SK-N-SH treated with all-trans-retinoic acid at 6 μM for 48 hours (cell line): Measurements from ENCODE around the gene PHB1.

Source experiments
- ARNTL ChIP-seq: fragments of 450-650 bp; formaldehyde crosslinking; IDR thresholded peaks from 2 replicates; pipeline ENCODE4 v1.5.0; 2020; ENCODE audit warnings: low read depth, mild to moderate bottlenecking, moderate library complexity, borderline replicate concordance
- CSRNP3 ChIP-seq: fragments of 250-450 bp; sonication (Bioruptor Pico); IDR thresholded peaks from 2 replicates; pipeline ENCODE4 v1.5.1; 2021; ENCODE audit warnings: mild to moderate bottlenecking, moderate library complexity
- ISL1 ChIP-seq: fragments of 250-450 bp; sonication (Bioruptor Pico); IDR thresholded peaks from 2 replicates; pipeline ENCODE4 v2.1.2; 2022; ENCODE audit warnings: mild to moderate bottlenecking, moderate library complexity
- PATZ1 ChIP-seq: fragments of 250-450 bp; sonication (Bioruptor Pico); IDR thresholded peaks from 2 replicates; pipeline ENCODE4 v1.8.0; 2020; ENCODE audit warnings: mild to moderate bottlenecking, moderate library complexity, borderline replicate concordance
- PPARA ChIP-seq: fragments of 250-450 bp; sonication (Bioruptor Pico); IDR thresholded peaks from 2 replicates; pipeline ENCODE4 v1.5.0; 2020; ENCODE audit warnings: mild to moderate bottlenecking, borderline replicate concordance
- TCF4 ChIP-seq: fragments of 250-450 bp; sonication (Bioruptor Pico); IDR thresholded peaks from 2 replicates; pipeline ENCODE4 v1.8.0; 2021; ENCODE audit warnings: mild to moderate bottlenecking, moderate library complexity, borderline replicate concordance
- ZFP3 ChIP-seq: fragments of 250-450 bp; sonication (Bioruptor Pico); IDR thresholded peaks from 2 replicates; pipeline ENCODE4 v1.5.0; 2020; ENCODE audit warnings: mild to moderate bottlenecking, moderate library complexity
- ZNF70 ChIP-seq: fragments of 450-650 bp; formaldehyde crosslinking; IDR thresholded peaks from 2 replicates; pipeline ENCODE4 v1.5.0; 2020; ENCODE audit warnings: mild to moderate bottlenecking, moderate library complexity
- ZNF8 ChIP-seq: fragments of 450-650 bp; formaldehyde crosslinking; IDR thresholded peaks from 2 replicates; pipeline ENCODE4 v1.5.0; 2020; ENCODE audit warnings: mild to moderate bottlenecking, moderate library complexity
- TF ChIP-seq, protein P1 (sequence below): fragments of 250-450 bp; sonication (Bioruptor Pico); IDR thresholded peaks from 2 replicates; pipeline ENCODE4 v1.5.1; 2020; ENCODE audit warnings: low read depth, mild to moderate bottlenecking, moderate library complexity

- no peak for TF ChIP-seq PPARA
- TF ChIP-seq, protein P1, sequence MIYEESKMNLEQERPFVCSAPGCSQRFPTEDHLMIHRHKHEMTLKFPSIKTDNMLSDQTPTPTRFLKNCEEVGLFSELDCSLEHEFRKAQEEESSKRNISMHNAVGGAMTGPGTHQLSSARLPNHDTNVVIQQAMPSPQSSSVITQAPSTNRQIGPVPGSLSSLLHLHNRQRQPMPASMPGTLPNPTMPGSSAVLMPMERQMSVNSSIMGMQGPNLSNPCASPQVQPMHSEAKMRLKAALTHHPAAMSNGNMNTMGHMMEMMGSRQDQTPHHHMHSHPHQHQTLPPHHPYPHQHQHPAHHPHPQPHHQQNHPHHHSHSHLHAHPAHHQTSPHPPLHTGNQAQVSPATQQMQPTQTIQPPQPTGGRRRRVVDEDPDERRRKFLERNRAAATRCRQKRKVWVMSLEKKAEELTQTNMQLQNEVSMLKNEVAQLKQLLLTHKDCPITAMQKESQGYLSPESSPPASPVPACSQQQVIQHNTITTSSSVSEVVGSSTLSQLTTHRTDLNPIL (CRISPR knock-in tag): no peak
- TF ChIP-seq TCF4 (CRISPR knock-in tag): no peak
- no peak for TF ChIP-seq ARNTL
- TF ChIP-seq ISL1 (CRISPR knock-in tag): no peak
- TF ChIP-seq PATZ1 (CRISPR knock-in tag): no peak
- TF ChIP-seq ZFP3 (CRISPR knock-in tag): no peak
- TF ChIP-seq CSRNP3 (CRISPR knock-in tag): no peak
- no peak for TF ChIP-seq ZNF70 (CRISPR knock-in tag)
- no peak for TF ChIP-seq ZNF8 (CRISPR knock-in tag)
Observed at GRCh38 chr17:49452201-49452600, 37.5 kb upstream of the PHB1 start.
